Measurements from ENCODE around the gene GRAP.

- TF ChIP-seq, protein P1, sequence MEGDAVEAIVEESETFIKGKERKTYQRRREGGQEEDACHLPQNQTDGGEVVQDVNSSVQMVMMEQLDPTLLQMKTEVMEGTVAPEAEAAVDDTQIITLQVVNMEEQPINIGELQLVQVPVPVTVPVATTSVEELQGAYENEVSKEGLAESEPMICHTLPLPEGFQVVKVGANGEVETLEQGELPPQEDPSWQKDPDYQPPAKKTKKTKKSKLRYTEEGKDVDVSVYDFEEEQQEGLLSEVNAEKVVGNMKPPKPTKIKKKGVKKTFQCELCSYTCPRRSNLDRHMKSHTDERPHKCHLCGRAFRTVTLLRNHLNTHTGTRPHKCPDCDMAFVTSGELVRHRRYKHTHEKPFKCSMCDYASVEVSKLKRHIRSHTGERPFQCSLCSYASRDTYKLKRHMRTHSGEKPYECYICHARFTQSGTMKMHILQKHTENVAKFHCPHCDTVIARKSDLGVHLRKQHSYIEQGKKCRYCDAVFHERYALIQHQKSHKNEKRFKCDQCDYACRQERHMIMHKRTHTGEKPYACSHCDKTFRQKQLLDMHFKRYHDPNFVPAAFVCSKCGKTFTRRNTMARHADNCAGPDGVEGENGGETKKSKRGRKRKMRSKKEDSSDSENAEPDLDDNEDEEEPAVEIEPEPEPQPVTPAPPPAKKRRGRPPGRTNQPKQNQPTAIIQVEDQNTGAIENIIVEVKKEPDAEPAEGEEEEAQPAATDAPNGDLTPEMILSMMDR (conservative IDR thresholded peaks at IDR 0.05), result no peak
- no peak for TF ChIP-seq ZFX (IDR thresholded peaks at IDR 0.05)
These were observed 27.5 kb downstream of the GRAP start for GRCh38 chr17:19019041-19019941.
